HepG2 (cell line): Measurements from ENCODE around the gene LMAN2L. TPM values are rescaled to one million over a fixed set of nuclear protein-coding genes. Genes with fewer than 3 reads are reported as not detected.

Experiments used
- ATAC-seq: fragments of 200-7000 bp; cut with Tn5 transposase; 3 replicates; pipeline ENCODE4 v1.9.1; 2020; ENCODE audit warnings: mild to moderate bottlenecking, moderate library complexity
- BruUV-seq: library from RNA; stranded (reverse); fragments of 400-500 nt; replicated peaks from 2 replicates; lab custom pipeline; 2021; lab: Mats Ljungman, UMichigan
- CTCF ChIA-PET: fragments of 300-600 bp; formaldehyde crosslinking; extraction: SDS; loops from one replicate; lab custom pipeline; 2021; ENCODE audit warnings: low total read pairs, inconsistent platforms, low intra/inter-chr PET ratio; lab: Yijun Ruan, JAX
- POLR2A ChIA-PET: fragments of 350-600 bp; sonication (Branson Sonifier 250); formaldehyde crosslinking; loops from one replicate; lab custom pipeline; 2020; ENCODE audit warnings: antibody characterized with exemption, inconsistent platforms; lab: Yijun Ruan, JAX
- DNase-seq: peaks from one replicate; pipeline ENCODE4 v3.0.0-alpha.2; 2015; ENCODE audit warnings: low spot score
- FAIRE-seq: peaks from 3 replicates; lab custom pipeline; 2011; peaks lifted over from hg19 to GRCh38; lab: Jason Lieb, UNC
- H2AFZ ChIP-seq: one replicate; pipeline ENCODE4 v1.6.1; 2011; ENCODE audit warnings: low read length, inconsistent platforms
- H3K27ac ChIP-seq: fragments of 300-600 bp; 3 replicates; pipeline ENCODE4 v1.8.0; 2011; ENCODE audit warnings: mixed run types, mild to moderate bottlenecking, mixed read lengths, low read length, inconsistent platforms; ENCODE audit not compliant: insufficient read depth; ENCODE audit errors: extremely low read length
- H3K27me3 ChIP-seq, 2 experiments: fragments of 200-600 bp in 1 of 2; 2 replicates in 1 of 2; 3 replicates in 1 of 2; pipeline versions ENCODE4 v1.6.0 to v1.8.0; 2011; ENCODE audit warnings: low read length in 2 of 2, mild to moderate bottlenecking in 2 of 2, moderate library complexity in 2 of 2, inconsistent platforms in 1 of 2; ENCODE audit not compliant: insufficient read depth in 2 of 2, control insufficient read depth in 1 of 2
- H3K36me3 ChIP-seq, 2 experiments: fragments of 200-600 bp in 1 of 2; replicated peaks in 1 of 2; 2 replicates in 1 of 2; 3 replicates in 1 of 2; pipeline versions ENCODE4 v1.5.1 to v1.8.0; 2011; ENCODE audit warnings: low read length in 2 of 2, inconsistent platforms in 1 of 2; ENCODE audit not compliant: insufficient read depth in 2 of 2, control insufficient read depth in 1 of 2
- H3K4me1 ChIP-seq: 2 replicates; pipeline ENCODE4 v1.5.1; 2012; ENCODE audit warnings: low read length, inconsistent platforms; ENCODE audit not compliant: insufficient read depth
- H3K4me2 ChIP-seq: 2 replicates; pipeline ENCODE4 v1.6.0; 2011; ENCODE audit warnings: low read depth, low read length, inconsistent platforms
- H3K4me3 ChIP-seq, 3 experiments: fragments of 200-600 bp in 1 of 3; sonication (generic), shearing (Covaris generic) in 1 of 3; replicated peaks in 1 of 3; 2 replicates each; pipeline ENCODE4 v1.5.1; 2011 to 2016; ENCODE audit warnings: low read length in 3 of 3, inconsistent platforms in 2 of 3, low read depth in 2 of 3, mild to moderate bottlenecking in 2 of 3, control low read depth in 1 of 3, mixed read lengths in 1 of 3; ENCODE audit not compliant: insufficient read depth in 1 of 3
- H3K79me2 ChIP-seq: one replicate; pipeline ENCODE4 v1.6.1; 2011; ENCODE audit warnings: low read length, inconsistent platforms; ENCODE audit not compliant: insufficient read depth
- H3K9ac ChIP-seq: 2 replicates; pipeline ENCODE4 v1.6.0; 2011; ENCODE audit warnings: mild to moderate bottlenecking, low read depth, low read length, inconsistent platforms; ENCODE audit not compliant: insufficient read depth
- H3K9me3 ChIP-seq: 2 replicates; pipeline ENCODE4 v1.5.1; 2012; ENCODE audit warnings: mild to moderate bottlenecking, low read length
- H4K20me1 ChIP-seq: 2 replicates; pipeline ENCODE4 v1.6.0; 2011; ENCODE audit warnings: inconsistent platforms, mild to moderate bottlenecking, low read length, moderate library complexity; ENCODE audit not compliant: insufficient read depth
- EED ChIP-seq: sonication (generic); formaldehyde crosslinking; IDR thresholded peaks from 2 replicates; pipeline ENCODE4 v1.5.0; 2020; ENCODE audit warnings: mild to moderate bottlenecking, missing genetic modification reagents
- FOXA1 ChIP-seq, 2 experiments: fragments of 450-650 bp in 1 of 2; sonication (generic) in 1 of 2; formaldehyde crosslinking in 1 of 2; IDR thresholded peaks; 2 replicates each; pipeline versions ENCODE4 v1.4.0 to v1.6.1; 2016 to 2020; ENCODE audit warnings: missing genetic modification reagents in 1 of 2
- FOXK2 ChIP-seq: fragments of 450-650 bp; IDR thresholded peaks from 2 replicates; pipeline ENCODE4 v1.6.1; 2016
- HOXA7 ChIP-seq: sonication (generic); formaldehyde crosslinking; IDR thresholded peaks from 2 replicates; pipeline ENCODE4 v1.8.1; 2022; ENCODE audit warnings: mild to moderate bottlenecking, missing genetic modification reagents, moderate library complexity
- KLF11 ChIP-seq: IDR thresholded peaks from 2 replicates; pipeline ENCODE4 v1.6.1; 2016; ENCODE audit warnings: missing compliant biosample characterization
- MED13 ChIP-seq: sonication (generic); formaldehyde crosslinking; IDR thresholded peaks from 2 replicates; pipeline ENCODE4 v1.5.0; 2020; ENCODE audit warnings: missing genetic modification reagents
- MTERF4 ChIP-seq: sonication (generic); formaldehyde crosslinking; IDR thresholded peaks from 2 replicates; pipeline ENCODE4 v1.8.0; 2023; ENCODE audit warnings: mild to moderate bottlenecking, missing genetic modification reagents
- MTF1 ChIP-seq: sonication (generic); formaldehyde crosslinking; IDR thresholded peaks from 2 replicates; pipeline ENCODE4 v1.5.0; 2020; ENCODE audit warnings: missing genetic modification reagents
- SAFB2 ChIP-seq: sonication (generic); formaldehyde crosslinking; IDR thresholded peaks from 2 replicates; pipeline ENCODE4 v1.5.1; 2020; ENCODE audit warnings: missing genetic modification reagents, low read depth, mild to moderate bottlenecking, borderline replicate concordance
- ZFP41 ChIP-seq: sonication (generic); formaldehyde crosslinking; IDR thresholded peaks from 2 replicates; pipeline ENCODE4 v1.4.0; 2020; ENCODE audit warnings: mild to moderate bottlenecking, missing genetic modification reagents, borderline replicate concordance
- ZNF724P ChIP-seq: sonication (generic); formaldehyde crosslinking; IDR thresholded peaks from 2 replicates; pipeline ENCODE4 v1.8.0; 2022; ENCODE audit warnings: missing genetic modification reagents, borderline replicate concordance
- WGBS: methylation state at CpG from one replicate; pipeline ENCODE4 v1.1.6; 2017; ENCODE audit warnings: low lambda C conversion rate; 5-methylcytosine and 5-hydroxymethylcytosine counted together
- in situ Hi-C: cut with HindIII; loops from 2 replicates; pipeline ENCODE4 v1.10.0; 2017; ENCODE audit warnings: low pct_unique_long_range_greater_than_20kb; ENCODE audit not compliant: extremely low pct_ligation_motif_present
- intact Hi-C: fragments of 100-400 bp; cut with micrococcal nuclease; formaldehyde crosslinking; loops from one replicate; pipeline ENCODE4 v1.10.0; 2022; ENCODE audit not compliant: unreplicated experiment
- polyA plus RNA-seq, 8 experiments: library from polyadenylated mRNA; depleted of rRNA in 3 of 8; stranded (reverse) in 7 of 8; unstranded in 1 of 8; fragments of >200 nt; fragmentation: Illumina TruSeq in 4 of 8; extraction: Trizol in 4 of 8; gene quantifications; 2 replicates each; pipeline versions ENCODE4 v1.2.1 to v1.2.3, GENCODE V29; 2011 to 2016; ENCODE audit warnings: low read depth in 4 of 8, missing spikeins in 1 of 8, mixed read lengths in 1 of 8; ENCODE audit not compliant: insufficient read depth in 1 of 8
- total RNA-seq, 5 experiments: library from RNA; depleted of rRNA; stranded (reverse); fragments of >200 nt; fragmentation: Illumina TruSeq; extraction: Trizol; gene quantifications; 2 replicates each; pipeline ENCODE4 v1.2.3, GENCODE V29; 2016; ENCODE audit warnings: low read depth in 1 of 5
- TF ChIP-seq, protein P1 (sequence below): sonication (generic); formaldehyde crosslinking; IDR thresholded peaks from 2 replicates; pipeline ENCODE4 v1.5.0; 2020; ENCODE audit warnings: missing genetic modification reagents

The LMAN2L gene
- total and polyA plus RNA-seq, 2 of the 13 experiments (the other 11 are each of a cell fraction or from before 2014, with no cell fraction given) = 39.1 to 57.9 TPM

- POLR2A ChIA-PET = no interaction called here
- H3K9ac ChIP-seq = no peak overlapping the region
Measured at GRCh38 chr2:96787411-96787810, 47.5 kb upstream of the LMAN2L start.

More at GRCh38 chr2:96787411-96787810, 47.5 kb upstream of the LMAN2L start:
- Histone ChIP-seq H3K4me2 (no peak overlapping the region), H3K36me3 (no peaks in the 10 kb centered on the region), H4K20me1 (no peaks in the 10 kb centered on the region), H3K79me2 (no peaks in the 10 kb centered on the region), H3K4me3 (no peak overlapping the region), H2AFZ (no peak overlapping the region), H3K27ac (no peak overlapping the region), H3K4me1 (peaks cover 30% of the 10 kb centered on the region), H3K9me3 (no peaks in the 10 kb centered on the region), H3K27me3 (no peaks in the 10 kb centered on the region)
- in situ Hi-C loops (no loop called here), intact Hi-C loops (no loop called here)
- CTCF ChIA-PET = no interaction called here
- BruUV-seq = no TSS peak
- no peak for FAIRE-seq
- WGBS = 94% methylated on average over 3 of the region's 3 CpGs
- no peak for ATAC-seq
- DNase-seq = no peak
- TF ChIP-seq SAFB2 (CRISPR knock-in tag) = no peak
- no peak for TF ChIP-seq KLF11 (CRISPR knock-in tag)
- TF ChIP-seq MED13 (CRISPR knock-in tag) = no peak
- TF ChIP-seq HOXA7 (CRISPR knock-in tag) = no peak
- TF ChIP-seq, protein P1, sequence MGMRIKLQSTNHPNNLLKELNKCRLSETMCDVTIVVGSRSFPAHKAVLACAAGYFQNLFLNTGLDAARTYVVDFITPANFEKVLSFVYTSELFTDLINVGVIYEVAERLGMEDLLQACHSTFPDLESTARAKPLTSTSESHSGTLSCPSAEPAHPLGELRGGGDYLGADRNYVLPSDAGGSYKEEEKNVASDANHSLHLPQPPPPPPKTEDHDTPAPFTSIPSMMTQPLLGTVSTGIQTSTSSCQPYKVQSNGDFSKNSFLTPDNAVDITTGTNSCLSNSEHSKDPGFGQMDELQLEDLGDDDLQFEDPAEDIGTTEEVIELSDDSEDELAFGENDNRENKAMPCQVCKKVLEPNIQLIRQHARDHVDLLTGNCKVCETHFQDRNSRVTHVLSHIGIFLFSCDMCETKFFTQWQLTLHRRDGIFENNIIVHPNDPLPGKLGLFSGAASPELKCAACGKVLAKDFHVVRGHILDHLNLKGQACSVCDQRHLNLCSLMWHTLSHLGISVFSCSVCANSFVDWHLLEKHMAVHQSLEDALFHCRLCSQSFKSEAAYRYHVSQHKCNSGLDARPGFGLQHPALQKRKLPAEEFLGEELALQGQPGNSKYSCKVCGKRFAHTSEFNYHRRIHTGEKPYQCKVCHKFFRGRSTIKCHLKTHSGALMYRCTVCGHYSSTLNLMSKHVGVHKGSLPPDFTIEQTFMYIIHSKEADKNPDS (CRISPR knock-in tag) = no peak
- TF ChIP-seq MTF1 = no peak
- TF ChIP-seq FOXA1 (IDR thresholded peaks at IDR 0.05) = no peak
- TF ChIP-seq FOXA1 (CRISPR knock-in tag; IDR thresholded peaks at IDR 0.05) = no peak
- TF ChIP-seq ZNF724P (CRISPR knock-in tag) = no peak
- no peak for TF ChIP-seq FOXK2
- no peak for TF ChIP-seq ZFP41
- TF ChIP-seq EED = no peak
- TF ChIP-seq MTERF4 = no peak
